NCI-H128 (cell line): ENCODE results near the gene ARHGAP27.

Experiments
- DNase-seq: peaks from one replicate; lab custom pipeline; 2025; ENCODE audit not compliant: unreplicated experiment; lab: John Stamatoyannopoulos, UW

ARHGAP27 gene

DNA sequence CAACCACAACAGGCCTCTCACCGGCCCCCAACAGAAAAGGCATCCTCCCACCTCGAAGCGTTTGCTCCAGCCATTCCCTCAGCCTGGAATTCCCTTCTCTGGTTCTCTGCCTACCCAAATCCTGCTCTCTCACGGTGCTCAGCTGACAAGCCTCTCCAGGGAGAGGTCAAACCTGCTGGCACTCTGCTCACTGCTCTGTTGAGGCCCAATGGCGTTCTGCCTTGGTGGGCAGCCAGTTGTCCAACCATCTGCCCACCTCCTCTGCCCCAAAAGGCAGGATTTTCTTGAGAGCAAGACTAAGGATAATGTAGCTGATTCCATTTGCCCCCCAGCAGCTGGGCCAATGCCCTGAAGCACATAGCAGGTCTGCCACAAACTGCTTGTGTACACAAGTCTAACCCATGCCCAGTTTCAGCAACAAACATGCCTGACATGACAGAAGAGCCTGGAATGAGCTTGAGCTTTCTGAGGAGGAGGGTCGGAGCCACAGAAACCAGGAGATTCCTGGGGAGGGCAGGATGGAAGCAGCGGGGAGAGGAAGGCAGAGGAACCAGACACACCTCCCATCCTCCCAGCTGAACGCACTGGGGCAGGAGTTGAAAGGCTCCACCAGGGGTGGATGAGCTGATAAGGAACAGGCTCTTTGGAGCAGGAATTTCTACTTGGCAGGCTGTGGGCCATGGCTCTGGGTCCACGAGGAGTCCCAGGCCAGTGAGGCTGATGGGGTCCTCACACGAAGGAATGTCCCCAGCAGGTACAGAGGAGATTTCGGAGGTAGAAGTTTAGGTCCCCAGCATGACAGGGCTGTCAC, 23.9 kb downstream of the ARHGAP27 start:
- DNase-seq, result no peak

GRCh38 chr17:45406107-45406506, 26.6 kb downstream of the ARHGAP27 start:
- no peak for DNase-seq

GRCh38 chr17:45405250-45406086, 27.2 kb downstream of the ARHGAP27 start:
- no peak for DNase-seq

GRCh38 chr17:45404870-45405249, 27.8 kb downstream of the ARHGAP27 start:
- DNase-seq, result no peak

DNA sequence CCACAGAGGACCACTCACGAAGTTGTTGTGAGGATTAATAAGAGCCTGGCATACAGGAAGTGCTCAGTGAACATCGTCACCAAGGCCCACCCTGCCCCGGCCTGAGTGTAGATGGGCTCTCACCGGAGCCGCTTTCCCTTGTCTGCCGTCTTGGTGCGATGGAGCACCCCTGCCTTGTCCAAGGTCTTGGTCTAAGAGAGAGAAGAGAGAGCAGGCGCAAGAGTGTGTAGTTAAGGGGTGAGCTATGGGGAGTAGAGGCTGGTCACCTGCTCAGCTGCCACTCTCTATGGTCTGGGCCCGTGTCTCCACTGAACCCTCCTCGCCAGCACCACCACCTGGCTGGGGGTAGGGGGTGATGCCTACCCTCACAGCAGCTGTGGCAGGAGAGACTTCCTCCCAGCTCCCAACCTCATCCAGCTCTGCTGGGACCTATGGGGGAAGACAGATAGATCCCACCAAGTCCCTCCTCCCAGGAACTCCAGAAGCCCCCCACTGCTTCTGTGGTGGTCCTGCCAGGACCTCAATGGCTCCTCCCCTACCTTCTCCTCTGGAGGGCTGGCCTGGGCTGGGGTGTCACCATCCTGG, 28.7 kb downstream of the ARHGAP27 start:
- no peak for DNase-seq

DNA sequence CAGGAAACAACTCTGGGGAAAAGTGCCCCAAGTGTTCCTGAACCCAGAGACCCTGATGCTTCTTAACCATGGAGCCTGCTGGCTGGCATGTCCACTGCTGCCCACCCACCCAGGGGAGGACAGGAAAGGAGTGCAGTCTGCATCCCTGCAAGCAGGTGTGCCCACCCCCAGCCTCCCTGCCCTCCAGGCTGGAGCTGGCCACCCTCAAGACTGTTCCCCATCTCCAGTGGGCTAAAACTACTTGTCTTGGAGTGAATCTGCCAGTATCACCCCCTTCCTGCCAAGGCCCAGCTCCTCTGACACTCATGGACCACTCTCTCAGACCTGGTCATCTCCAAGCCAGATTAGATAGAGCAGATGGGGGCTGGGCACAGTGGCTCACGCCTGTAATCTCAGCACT, 29.8 kb downstream of the ARHGAP27 start:
- DNase-seq, result no peak

GRCh38 chr17:45398800-45399199, 33.9 kb downstream of the ARHGAP27 start:
- no peak for DNase-seq

DNA sequence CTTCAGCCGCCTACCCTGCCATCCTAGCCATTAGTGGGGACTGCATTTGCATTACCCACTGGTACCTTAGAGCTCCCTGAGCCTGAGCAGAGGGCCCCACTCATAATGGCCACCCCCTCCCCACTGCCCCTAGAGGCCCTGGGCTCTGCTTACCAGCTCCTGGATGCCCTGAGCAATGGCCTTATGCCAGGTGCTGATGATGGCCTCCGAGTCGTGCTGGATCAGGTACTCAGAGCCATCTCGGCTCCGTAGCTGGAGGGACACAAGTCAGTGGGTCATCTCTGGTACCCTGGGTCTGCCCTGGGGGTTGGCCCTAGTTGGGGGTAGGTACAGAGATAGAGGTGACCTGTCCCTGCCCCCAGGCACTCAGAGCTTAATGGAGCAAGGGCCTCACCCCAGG, 34.9 kb downstream of the ARHGAP27 start:
- no peak for DNase-seq

GRCh38 chr17:45396496-45397205, 36.0 kb downstream of the ARHGAP27 start:
- DNase-seq, result no peak

DNA sequence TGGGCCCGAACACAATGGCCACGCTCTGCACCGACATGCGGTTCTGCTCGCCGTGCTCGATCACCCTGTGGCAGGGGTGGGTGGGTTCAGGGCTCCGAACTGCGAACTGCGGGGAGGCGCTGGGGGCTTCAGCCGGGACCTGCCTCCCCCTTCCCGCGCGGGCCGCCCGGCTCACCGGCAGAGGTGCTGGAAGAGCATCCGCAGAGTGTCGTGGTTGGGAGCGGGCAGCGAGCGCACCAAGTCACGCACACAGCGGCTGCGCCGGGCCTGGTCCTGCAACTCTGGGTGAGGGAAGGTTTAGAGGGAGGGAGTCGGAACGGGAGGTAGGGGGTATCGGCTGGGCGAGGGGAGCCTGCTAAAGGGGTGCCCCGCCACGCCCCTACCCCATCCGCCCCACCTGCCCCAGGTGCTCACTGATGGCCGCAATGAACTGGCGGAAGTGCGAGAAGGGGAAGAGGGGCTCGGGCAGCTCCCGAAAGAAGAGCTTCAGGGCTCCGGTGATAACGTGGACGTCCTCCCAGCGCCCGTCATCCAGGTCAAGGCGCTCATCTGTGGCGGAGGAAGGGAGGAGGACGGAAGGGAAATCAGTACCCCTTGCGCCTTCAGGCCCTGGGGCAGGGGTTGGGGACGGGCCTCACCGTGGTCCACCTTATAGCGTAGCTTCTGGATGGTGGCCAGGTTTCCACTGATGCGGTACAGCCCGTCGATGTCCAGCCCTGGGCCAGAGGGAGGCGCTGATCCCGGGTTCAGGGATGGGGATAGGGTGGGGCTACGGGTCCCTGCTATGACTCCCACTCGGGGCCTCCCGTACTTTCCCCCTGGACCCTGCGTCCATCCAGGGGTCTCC, 36.9 kb downstream of the ARHGAP27 start:
- DNase-seq, result no peak

- no peak for DNase-seq
Measured at GRCh38 chr17:45394913-45395568, 37.6 kb downstream of the ARHGAP27 start.

DNA sequence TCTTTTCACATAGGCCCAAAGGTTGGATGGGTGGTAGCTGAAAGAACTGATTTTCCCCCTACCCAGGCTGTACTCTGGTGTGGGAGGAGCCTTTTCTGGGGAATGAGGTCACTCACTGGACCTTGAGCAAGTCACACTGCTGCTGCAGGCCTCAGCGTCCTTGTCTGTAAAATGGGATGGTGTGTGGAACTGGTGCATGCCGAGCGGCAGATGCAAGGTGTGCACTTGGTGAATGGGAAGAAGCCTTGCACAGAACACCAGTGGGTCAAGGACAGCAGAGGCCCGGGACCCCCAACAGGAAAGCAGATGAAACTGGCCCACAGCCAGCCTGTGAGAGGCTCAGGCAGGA, 38.1 kb downstream of the ARHGAP27 start:
- no peak for DNase-seq

GRCh38 chr17:45394091-45394490, 38.6 kb downstream of the ARHGAP27 start:
- no peak for DNase-seq

DNA sequence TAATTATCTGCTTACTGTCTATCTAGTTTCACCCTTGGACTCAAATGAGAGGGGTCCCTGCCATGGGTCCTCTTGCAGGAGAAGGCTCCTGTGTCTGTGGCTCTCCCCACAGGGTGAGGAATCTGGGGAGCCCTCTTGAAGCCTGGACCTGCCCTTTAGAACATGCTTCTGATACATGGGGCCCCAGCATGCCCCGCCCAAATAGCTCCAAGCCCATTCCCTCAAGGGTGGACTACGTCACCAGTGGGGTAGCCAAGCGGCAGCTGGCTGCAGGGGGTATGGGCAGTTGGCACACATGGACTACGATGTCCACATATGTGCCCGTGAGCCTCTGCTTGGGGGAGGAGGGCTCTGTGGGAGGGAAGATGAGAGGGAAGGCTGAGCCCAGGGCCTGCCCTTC, 39.3 kb downstream of the ARHGAP27 start:
- DNase-seq, result no peak

DNA sequence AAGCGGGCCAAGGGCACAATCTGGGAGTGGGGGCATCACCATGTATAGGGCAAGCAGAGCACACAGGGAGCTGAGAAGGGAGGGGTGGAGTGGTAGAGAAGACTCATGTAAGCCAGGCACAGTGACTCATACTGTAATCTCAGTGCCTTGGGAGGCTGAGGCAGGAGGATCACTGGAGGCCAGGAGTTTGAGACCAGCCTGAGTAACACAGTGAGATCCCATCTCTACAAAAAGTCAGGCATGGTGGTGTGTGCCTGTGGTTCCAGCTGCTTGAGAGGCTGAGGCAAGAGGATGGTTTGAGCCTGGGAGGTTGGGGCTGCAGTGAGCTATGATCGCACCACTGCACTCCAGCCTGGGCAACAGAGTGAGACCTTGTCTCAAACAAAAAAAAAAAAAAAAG, 40.8 kb downstream of the ARHGAP27 start:
- DNase-seq, result no peak

DNA sequence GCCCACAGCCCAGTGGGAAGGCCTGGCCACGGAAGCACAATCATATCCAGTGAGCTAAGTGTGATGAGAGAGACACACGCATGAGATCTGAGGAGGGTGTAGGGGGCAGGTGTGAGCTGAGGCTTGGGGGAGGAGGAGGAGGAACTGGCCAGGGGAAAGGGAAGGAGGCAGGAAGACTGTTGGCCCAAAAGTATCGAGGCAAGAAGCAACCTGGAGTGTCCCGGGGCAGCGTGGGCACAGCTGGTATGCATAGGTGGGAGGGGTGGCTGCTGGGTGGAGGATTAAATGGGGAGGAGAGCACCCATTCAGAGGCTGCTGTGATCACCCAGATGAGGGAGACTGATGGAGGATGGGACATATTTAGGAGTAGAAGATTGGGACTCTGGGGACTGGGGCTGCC, 41.4 kb downstream of the ARHGAP27 start:
- DNase-seq, result no peak

DNA sequence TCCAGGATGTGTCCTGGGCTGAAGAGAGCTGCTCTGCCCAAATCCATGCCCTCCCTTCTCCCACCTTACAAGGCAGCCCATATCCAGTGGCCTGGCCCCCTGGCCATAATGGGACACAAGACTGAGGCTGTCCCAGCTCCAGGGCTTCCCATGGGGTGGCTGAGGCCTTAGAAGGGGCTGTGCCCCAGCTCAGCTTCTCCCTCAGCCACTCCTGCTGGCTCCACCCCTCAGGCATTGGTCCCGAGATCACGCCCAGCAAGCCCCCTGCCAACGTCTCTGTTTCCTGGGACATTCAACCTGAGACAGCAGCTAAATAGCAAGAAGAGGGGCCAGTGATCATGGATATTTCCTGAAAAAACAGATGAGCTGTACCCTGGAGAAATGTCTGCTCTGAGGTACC, 43.3 kb downstream of the ARHGAP27 start:
- DNase-seq, result no peak

GRCh38 chr17:45388604-45389325, 43.9 kb downstream of the ARHGAP27 start:
- no peak for DNase-seq

DNA sequence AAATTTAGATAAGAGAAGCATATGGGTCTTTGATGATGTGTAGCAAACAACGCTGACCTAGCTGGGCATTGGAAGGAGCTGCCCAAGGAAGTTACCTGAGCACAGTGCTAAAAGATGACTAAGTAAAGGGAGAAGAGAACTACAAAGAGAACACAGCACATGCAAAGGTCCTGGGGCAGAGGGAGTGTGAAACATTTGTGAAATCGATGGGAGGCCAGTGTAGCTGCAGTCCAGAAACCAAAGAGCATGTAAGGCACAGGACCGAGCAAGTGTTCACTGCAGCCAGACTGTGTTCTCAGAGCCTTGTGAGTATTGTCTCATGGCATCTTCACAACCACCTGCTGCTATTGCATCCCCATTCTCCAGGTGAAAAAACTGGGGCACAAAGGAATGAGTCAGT, 44.9 kb downstream of the ARHGAP27 start:
- no peak for DNase-seq
